Measurements from ENCODE around the gene PTOV1. TPM values are rescaled to one million over a fixed set of nuclear protein-coding genes. Genes with fewer than 3 reads are reported as not detected.
A peak's percentile ranks its signal among the peaks of the same experiment; 100 is the strongest.

PTOV1 gene
- total and polyA plus RNA-seq, 2 of the 13 experiments (the other 11 are each of a cell fraction or from before 2014, with no cell fraction given), result 63.5 to 68.5 TPM

DNA sequence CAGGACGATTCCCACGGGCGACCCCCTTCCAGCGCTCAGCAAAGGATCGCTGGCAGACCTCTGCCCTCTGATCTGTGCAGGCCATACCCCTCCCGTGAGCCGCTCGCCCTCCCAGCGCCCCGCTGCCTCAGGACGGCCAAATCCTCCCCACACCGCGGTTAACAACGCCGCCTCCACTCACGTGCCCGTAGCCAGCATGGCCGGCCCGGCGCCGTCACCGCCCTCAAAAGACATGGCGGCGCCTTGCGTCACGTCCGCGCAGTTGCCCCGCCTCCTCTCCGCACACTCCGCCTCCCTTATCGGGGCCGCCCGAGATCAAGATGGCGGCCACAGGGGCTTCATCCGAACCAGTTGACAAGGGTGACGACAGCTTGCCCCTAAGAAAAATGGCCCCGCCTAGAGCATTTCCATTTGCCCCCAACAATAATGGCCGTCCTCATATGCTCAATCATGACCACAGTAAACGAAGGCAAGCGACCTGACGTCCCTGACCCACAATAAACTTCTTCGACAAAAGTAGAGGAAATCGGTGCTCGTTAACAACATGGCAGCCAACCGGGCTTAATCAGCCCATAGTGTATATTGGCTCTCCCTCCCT, 25.6 kb downstream of the PTOV1 start (continued):
- TF ChIP-seq, protein P1, sequence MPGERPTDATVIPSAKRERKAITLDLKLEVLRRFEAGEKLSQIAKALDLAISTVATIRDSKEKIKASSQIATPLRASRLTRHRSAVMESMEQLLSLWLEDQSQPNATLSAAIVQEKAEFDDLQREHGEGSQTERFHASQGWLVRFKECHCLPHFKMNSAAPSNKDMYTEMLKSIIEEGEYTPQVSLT (CRISPR knock-in tag; IDR thresholded peaks at IDR 0.05; ENCODE audit: borderline replicate concordance, low read depth), result no peak
- TF ChIP-seq KDM3A (CRISPR knock-in tag; IDR thresholded peaks at IDR 0.05; ENCODE audit: low read depth), result no peak; the same call in 1 of the 2 replicates
- TF ChIP-seq, protein P2, sequence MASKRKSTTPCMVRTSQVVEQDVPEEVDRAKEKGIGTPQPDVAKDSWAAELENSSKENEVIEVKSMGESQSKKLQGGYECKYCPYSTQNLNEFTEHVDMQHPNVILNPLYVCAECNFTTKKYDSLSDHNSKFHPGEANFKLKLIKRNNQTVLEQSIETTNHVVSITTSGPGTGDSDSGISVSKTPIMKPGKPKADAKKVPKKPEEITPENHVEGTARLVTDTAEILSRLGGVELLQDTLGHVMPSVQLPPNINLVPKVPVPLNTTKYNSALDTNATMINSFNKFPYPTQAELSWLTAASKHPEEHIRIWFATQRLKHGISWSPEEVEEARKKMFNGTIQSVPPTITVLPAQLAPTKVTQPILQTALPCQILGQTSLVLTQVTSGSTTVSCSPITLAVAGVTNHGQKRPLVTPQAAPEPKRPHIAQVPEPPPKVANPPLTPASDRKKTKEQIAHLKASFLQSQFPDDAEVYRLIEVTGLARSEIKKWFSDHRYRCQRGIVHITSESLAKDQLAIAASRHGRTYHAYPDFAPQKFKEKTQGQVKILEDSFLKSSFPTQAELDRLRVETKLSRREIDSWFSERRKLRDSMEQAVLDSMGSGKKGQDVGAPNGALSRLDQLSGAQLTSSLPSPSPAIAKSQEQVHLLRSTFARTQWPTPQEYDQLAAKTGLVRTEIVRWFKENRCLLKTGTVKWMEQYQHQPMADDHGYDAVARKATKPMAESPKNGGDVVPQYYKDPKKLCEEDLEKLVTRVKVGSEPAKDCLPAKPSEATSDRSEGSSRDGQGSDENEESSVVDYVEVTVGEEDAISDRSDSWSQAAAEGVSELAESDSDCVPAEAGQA (IDR thresholded peaks at IDR 0.05; ENCODE audit: low read depth), result peak; percentile 99
- TF ChIP-seq, protein P2 (CRISPR knock-in tag; IDR thresholded peaks at IDR 0.05; ENCODE audit: borderline replicate concordance), result no peak; the same call in 1 of the 2 replicates
- TF ChIP-seq ZNF615 (CRISPR knock-in tag; IDR thresholded peaks at IDR 0.05; ENCODE audit: borderline replicate concordance), result no peak
- no peak for TF ChIP-seq CBX2 (IDR thresholded peaks at IDR 0.05; ENCODE audit: low read depth, low read length)
- no peak for TF ChIP-seq CBX2 (CRISPR knock-in tag; IDR thresholded peaks at IDR 0.05; ENCODE audit: low read depth)
- no peak for TF ChIP-seq FOXA1 (IDR thresholded peaks at IDR 0.05)
- peak; percentile 24 for TF ChIP-seq FOXA1 (CRISPR knock-in tag; IDR thresholded peaks at IDR 0.05)
- no peak for TF ChIP-seq NR3C1 (CRISPR knock-in tag; IDR thresholded peaks at IDR 0.05)
- TF ChIP-seq, protein P3, sequence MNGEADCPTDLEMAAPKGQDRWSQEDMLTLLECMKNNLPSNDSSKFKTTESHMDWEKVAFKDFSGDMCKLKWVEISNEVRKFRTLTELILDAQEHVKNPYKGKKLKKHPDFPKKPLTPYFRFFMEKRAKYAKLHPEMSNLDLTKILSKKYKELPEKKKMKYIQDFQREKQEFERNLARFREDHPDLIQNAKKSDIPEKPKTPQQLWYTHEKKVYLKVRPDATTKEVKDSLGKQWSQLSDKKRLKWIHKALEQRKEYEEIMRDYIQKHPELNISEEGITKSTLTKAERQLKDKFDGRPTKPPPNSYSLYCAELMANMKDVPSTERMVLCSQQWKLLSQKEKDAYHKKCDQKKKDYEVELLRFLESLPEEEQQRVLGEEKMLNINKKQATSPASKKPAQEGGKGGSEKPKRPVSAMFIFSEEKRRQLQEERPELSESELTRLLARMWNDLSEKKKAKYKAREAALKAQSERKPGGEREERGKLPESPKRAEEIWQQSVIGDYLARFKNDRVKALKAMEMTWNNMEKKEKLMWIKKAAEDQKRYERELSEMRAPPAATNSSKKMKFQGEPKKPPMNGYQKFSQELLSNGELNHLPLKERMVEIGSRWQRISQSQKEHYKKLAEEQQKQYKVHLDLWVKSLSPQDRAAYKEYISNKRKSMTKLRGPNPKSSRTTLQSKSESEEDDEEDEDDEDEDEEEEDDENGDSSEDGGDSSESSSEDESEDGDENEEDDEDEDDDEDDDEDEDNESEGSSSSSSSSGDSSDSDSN (CRISPR knock-in tag; IDR thresholded peaks at IDR 0.05), result 0 out of 2 replicates have a peak, but pooled peaks have one; percentile 52
- peak; percentile 41; the same call in 1 of the 2 replicates for TF ChIP-seq BORCS8-MEF2B (CRISPR knock-in tag; IDR thresholded peaks at IDR 0.05)
- TF ChIP-seq AGO2 (optimal IDR thresholded peaks at IDR 0.05; ENCODE audit: low read depth, low read length), result peak; percentile 97
- TF ChIP-seq ZNF788 (CRISPR knock-in tag; IDR thresholded peaks at IDR 0.05; ENCODE audit: borderline replicate concordance), result peak; percentile 89
- TF ChIP-seq, protein P4, sequence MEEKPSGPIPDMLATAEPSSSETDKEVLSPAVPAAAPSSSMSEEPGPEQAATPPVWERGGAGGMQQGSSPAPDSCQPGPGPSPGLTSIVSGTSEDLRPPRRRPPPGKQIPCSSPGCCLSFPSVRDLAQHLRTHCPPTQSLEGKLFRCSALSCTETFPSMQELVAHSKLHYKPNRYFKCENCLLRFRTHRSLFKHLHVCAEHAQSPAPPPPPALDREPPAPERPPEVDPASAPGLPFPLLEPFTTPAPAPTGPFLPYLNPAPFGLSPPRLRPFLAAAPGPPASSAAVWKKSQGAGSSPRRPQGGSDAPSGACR (CRISPR knock-in tag; IDR thresholded peaks at IDR 0.05), result peak; percentile 90; the same call in 1 of the 2 replicates
- TF ChIP-seq KLF6 (CRISPR knock-in tag; IDR thresholded peaks at IDR 0.05), result no peak; the same call in 1 of the 2 replicates
- TF ChIP-seq CEBPG (CRISPR knock-in tag; IDR thresholded peaks at IDR 0.05), result peak; percentile 85
- TF ChIP-seq, protein P5, sequence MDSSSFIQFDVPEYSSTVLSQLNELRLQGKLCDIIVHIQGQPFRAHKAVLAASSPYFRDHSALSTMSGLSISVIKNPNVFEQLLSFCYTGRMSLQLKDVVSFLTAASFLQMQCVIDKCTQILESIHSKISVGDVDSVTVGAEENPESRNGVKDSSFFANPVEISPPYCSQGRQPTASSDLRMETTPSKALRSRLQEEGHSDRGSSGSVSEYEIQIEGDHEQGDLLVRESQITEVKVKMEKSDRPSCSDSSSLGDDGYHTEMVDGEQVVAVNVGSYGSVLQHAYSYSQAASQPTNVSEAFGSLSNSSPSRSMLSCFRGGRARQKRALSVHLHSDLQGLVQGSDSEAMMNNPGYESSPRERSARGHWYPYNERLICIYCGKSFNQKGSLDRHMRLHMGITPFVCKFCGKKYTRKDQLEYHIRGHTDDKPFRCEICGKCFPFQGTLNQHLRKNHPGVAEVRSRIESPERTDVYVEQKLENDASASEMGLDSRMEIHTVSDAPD (CRISPR knock-in tag; IDR thresholded peaks at IDR 0.05), result peak; percentile 37; the same call in 1 of the 2 replicates

Data from HepG2 (cell line).